A549 (cell line): ENCODE data around the gene GNPAT. TPM values are rescaled to one million over a fixed set of nuclear protein-coding genes. Genes with fewer than 3 reads are reported as not detected.

Source experiments
- ATAC-seq, 2 experiments: fragments of 200-7000 bp in 1 of 2; fragments of >200 bp in 1 of 2; cut with Nextera tagmentation in 1 of 2; cut with Tn5 transposase in 1 of 2; 3 replicates each; pipeline versions ENCODE4 v1.8.0 to v1.9.1; 2018 to 2020; ENCODE audit warnings: mild to moderate bottlenecking in 1 of 2, moderate library complexity in 1 of 2
- CTCF ChIA-PET: fragments of 300-600 bp; sonication (Branson Sonifier 250); formaldehyde crosslinking; extraction: SDS; loops from one replicate; lab custom pipeline; 2021; ENCODE audit warnings: antibody characterized with exemption, inconsistent platforms; lab: Yijun Ruan, JAX
- POLR2A ChIA-PET: fragments of 350-600 bp; formaldehyde crosslinking; extraction: SDS; loops from one replicate; lab custom pipeline; 2021; ENCODE audit warnings: antibody characterized with exemption, inconsistent platforms; lab: Yijun Ruan, JAX
- DNase-seq, 2 experiments: peaks; one replicate each; pipeline versions ENCODE4 v3.0.0 to v3.0.0-alpha.2; 2011 to 2016; ENCODE audit warnings: low read depth in 1 of 2, low spot score in 1 of 2
- FAIRE-seq: peaks from 2 replicates; lab custom pipeline; 2011; peaks lifted over from hg19 to GRCh38; lab: Jason Lieb, UNC
- H3K27ac ChIP-seq, 2 experiments: fragments of >200 bp; sonication (Bioruptor Twin); formaldehyde crosslinking; 3 replicates each; pipeline ENCODE4 v1.5.1; 2016 to 2017
- H3K4me1 ChIP-seq: fragments of >200 bp; sonication (Bioruptor Twin); formaldehyde crosslinking; 3 replicates; pipeline ENCODE4 v1.6.1; 2016
- H3K4me2 ChIP-seq: fragments of >200 bp; sonication (Bioruptor Twin); formaldehyde crosslinking; 3 replicates; pipeline ENCODE4 v1.6.1; 2016
- H3K4me3 ChIP-seq: fragments of >200 bp; sonication (Bioruptor Twin); formaldehyde crosslinking; 3 replicates; pipeline ENCODE4 v1.5.1; 2016
- H3K9me3 ChIP-seq: fragments of >200 bp; sonication (Bioruptor Twin); formaldehyde crosslinking; 3 replicates; pipeline ENCODE4 v1.6.1; 2016
- CEBPB ChIP-seq, 2 experiments: fragments of >200 bp in 1 of 2; sonication (Bioruptor Twin) in 1 of 2; formaldehyde crosslinking in 1 of 2; IDR thresholded peaks; 2 replicates each; pipeline ENCODE4 v1.6.1; 2012 to 2016
- EHF ChIP-seq: fragments of 250-450 bp; sonication (Bioruptor Pico); IDR thresholded peaks from 2 replicates; pipeline ENCODE4 v1.5.0; 2020; ENCODE audit warnings: mild to moderate bottlenecking
- FOXS1 ChIP-seq: fragments of 250-450 bp; sonication (Bioruptor Pico); IDR thresholded peaks from 2 replicates; pipeline ENCODE4 v1.5.0; 2020; ENCODE audit warnings: mild to moderate bottlenecking, moderate library complexity
- HOXA7 ChIP-seq: fragments of 250-450 bp; sonication (Bioruptor Pico); IDR thresholded peaks from 2 replicates; pipeline ENCODE4 v1.5.0; 2020; ENCODE audit warnings: mild to moderate bottlenecking, moderate library complexity
- JUN ChIP-seq, 2 experiments: fragments of >200 bp; sonication (Bioruptor Twin); formaldehyde crosslinking; IDR thresholded peaks; 2 replicates in 1 of 2; 3 replicates in 1 of 2; pipeline ENCODE4 v1.6.1; 2016 to 2017
- KDM5A ChIP-seq: fragments of 200-600 bp; sonication (generic); IDR thresholded peaks from 2 replicates; pipeline ENCODE4 v1.6.1; 2016; ENCODE audit warnings: antibody characterized with exemption, mild to moderate bottlenecking
- MAFK ChIP-seq: fragments of 450-650 bp; IDR thresholded peaks from 2 replicates; pipeline ENCODE4 v1.6.1; 2014; ENCODE audit not compliant: partially characterized antibody
- MYC ChIP-seq: IDR thresholded peaks from 2 replicates; pipeline ENCODE4 v1.6.1; 2012; ENCODE audit warnings: mild to moderate bottlenecking, inconsistent platforms, low read length, improper control_type of control experiment, borderline replicate concordance
- PHF8 ChIP-seq: fragments of 200-600 bp; sonication (generic); IDR thresholded peaks from 2 replicates; pipeline ENCODE4 v1.6.1; 2016; ENCODE audit warnings: low read depth, mild to moderate bottlenecking, antibody characterized with exemption, moderate library complexity, borderline replicate concordance
- POLR2A ChIP-seq: IDR thresholded peaks from 2 replicates; pipeline ENCODE4 v1.6.1; 2012; ENCODE audit warnings: mild to moderate bottlenecking, low read length
- POLR2AphosphoS2 ChIP-seq: conservative IDR thresholded peaks from 2 replicates; pipeline ENCODE4 v1.6.1; 2012; ENCODE audit warnings: low read length, improper control_type of control experiment, inconsistent platforms
- TP53 ChIP-seq: fragments of 250-450 bp; sonication (Bioruptor Pico); IDR thresholded peaks from 2 replicates; pipeline ENCODE4 v1.5.0; 2021; ENCODE audit warnings: mild to moderate bottlenecking, moderate library complexity
- WGBS: methylation state at CpG from one replicate; pipeline ENCODE4 v1.1.6; 2017; ENCODE audit errors: missing lambda C conversion rate; 5-methylcytosine and 5-hydroxymethylcytosine counted together
- polyA minus RNA-seq: library from RNA; depleted of rRNA, polyadenylated mRNA; stranded (reverse); fragments of >200 nt; gene quantifications from 2 replicates; pipeline ENCODE4 v1.2.3, GENCODE V29; 2011; rRNA and poly(A)+ RNA removed
- polyA plus RNA-seq, 4 experiments: library from polyadenylated mRNA; depleted of rRNA in 3 of 4; stranded (reverse); fragments of >200 nt; fragmentation: RNase III in 1 of 4; extraction: RNeasy Plus Mini Kit Qiagen cat#74134 plus additional on column Dnase treatment in 1 of 4; gene quantifications; 2 replicates in 3 of 4; 3 replicates in 1 of 4; pipeline ENCODE4 v1.2.3, GENCODE V29; 2011 to 2017
- TF ChIP-seq, protein P1 (sequence below): fragments of >200 bp; sonication (Bioruptor Twin); formaldehyde crosslinking; IDR thresholded peaks from 3 replicates; pipeline ENCODE4 v1.6.1; 2016
- TF ChIP-seq, protein P2 (sequence below): IDR thresholded peaks from 2 replicates; pipeline ENCODE4 v1.6.1; 2012
- TF ChIP-seq, protein P3 (sequence below): fragments of 200-600 bp; sonication (generic); IDR thresholded peaks from 2 replicates; pipeline ENCODE4 v1.6.1; 2016; ENCODE audit warnings: antibody characterized with exemption, mild to moderate bottlenecking, moderate library complexity
- TF ChIP-seq, protein P4 (sequence below): IDR thresholded peaks from 2 replicates; pipeline ENCODE4 v1.6.1; 2012; ENCODE audit warnings: low read depth, borderline replicate concordance
- TF ChIP-seq, protein P5 (sequence below): fragments of >200 bp; sonication (Bioruptor Twin); formaldehyde crosslinking; IDR thresholded peaks from 2 replicates; pipeline ENCODE4 v1.6.1; 2016
- TF ChIP-seq, protein P6 (sequence below): IDR thresholded peaks from 2 replicates; pipeline ENCODE4 v1.6.1; 2012

GNPAT gene
- polyA plus RNA-seq (2011; rRNA removed) (58.5 and 62.7 TPM in 2 replicates), polyA plus RNA-seq (2017; fragmentation: RNase III; extraction: RNeasy Plus Mini Kit Qiagen cat#74134 plus additional on column Dnase treatment) (43.4 to 45.3 TPM (median 44.1 TPM) in 3 replicates), polyA minus RNA-seq (32.4 and 36.8 TPM in 2 replicates)
- polyA plus RNA-seq (2012; cell fraction: cytosol; rRNA removed) = 14.4 and 17.2 TPM in 2 replicates
- 9.9 and 15.8 TPM in 2 replicates for polyA plus RNA-seq (2012; cell fraction: nucleus; rRNA removed)

DNA sequence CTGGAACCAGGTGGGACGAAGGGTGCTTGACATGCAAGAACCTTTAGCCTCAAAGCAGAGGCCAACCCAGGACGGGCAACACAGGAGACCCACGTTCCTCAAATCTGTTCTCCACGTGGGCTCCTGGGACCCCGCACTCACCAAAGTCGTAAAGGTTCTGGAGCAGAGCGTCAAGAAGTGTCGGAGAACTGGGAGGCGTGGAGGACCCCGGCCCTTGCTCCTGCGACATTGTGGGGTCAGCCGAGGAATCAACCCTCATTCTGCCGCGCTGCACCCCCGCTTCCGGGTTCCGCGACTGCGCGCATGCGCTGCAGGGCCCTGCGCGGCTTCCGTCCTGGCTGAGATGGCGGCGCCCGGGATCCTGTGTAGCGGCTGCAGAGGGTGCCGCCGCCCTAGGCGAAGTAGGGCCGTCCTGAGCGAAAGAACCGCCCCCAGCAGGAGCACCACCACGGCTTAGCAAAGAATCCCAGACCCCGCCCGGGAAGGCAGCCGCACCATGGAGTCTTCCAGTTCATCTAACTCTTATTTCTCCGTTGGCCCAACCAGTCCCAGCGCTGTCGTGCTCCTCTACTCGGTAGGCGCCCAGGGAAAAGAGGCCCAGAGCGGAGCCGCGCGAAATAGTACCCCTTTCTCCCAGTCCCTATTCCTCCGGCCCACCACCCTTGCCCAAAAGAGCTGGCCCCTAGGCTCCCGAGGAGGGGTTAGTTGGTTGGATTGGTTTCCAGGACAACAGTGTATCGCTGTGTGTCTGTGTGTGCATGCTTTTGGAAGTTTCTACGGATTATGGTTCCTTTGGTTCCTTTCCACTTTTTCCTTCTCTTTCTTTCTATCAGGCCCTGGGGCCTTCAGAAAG is at the start of gene GNPAT:
TSS of gene GNPAT (plus strand) at position 330 of the 853 bp plus-strand sequence. CDS start at position 497, 167 bp downstream.
- ChIA-PET POLR2A (interaction anchor here (0.8 kb wide), 1 partner anchor 97 kb away, joined by 3 read pairs; the partner anchor contains the start of genes EXOC8 and SPRTN), CTCF (interaction anchor here (0.6 to 1.0 kb wide), 2 partner anchors 116 to 443 kb away, joined by 3 to 5 read pairs; no protein-coding TSS in a partner anchor)
- Histone ChIP-seq H3K4me1 (peaks cover 14% of the 10 kb centered on the region; the same call in 2 of the 3 replicates), H3K27ac (peak within 1 kb of the TSS; percentile 88 to 93), H3K4me2 (peak within 1 kb of the TSS; percentile 90), H3K4me3 (peak within 1 kb of the TSS; percentile 82), H3K9me3 (no peaks in the 10 kb centered on the region)
- ATAC-seq (peak; percentile 96 to 99), DNase-seq (peak; percentile 86 to 96), FAIRE-seq (no peak)
- TF ChIP-seq, protein P1, sequence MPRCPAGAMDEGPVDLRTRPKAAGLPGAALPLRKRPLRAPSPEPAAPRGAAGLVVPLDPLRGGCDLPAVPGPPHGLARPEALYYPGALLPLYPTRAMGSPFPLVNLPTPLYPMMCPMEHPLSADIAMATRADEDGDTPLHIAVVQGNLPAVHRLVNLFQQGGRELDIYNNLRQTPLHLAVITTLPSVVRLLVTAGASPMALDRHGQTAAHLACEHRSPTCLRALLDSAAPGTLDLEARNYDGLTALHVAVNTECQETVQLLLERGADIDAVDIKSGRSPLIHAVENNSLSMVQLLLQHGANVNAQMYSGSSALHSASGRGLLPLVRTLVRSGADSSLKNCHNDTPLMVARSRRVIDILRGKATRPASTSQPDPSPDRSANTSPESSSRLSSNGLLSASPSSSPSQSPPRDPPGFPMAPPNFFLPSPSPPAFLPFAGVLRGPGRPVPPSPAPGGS = peak; percentile 77; the same call in 1 of the 3 replicates
- TF ChIP-seq, protein P2, sequence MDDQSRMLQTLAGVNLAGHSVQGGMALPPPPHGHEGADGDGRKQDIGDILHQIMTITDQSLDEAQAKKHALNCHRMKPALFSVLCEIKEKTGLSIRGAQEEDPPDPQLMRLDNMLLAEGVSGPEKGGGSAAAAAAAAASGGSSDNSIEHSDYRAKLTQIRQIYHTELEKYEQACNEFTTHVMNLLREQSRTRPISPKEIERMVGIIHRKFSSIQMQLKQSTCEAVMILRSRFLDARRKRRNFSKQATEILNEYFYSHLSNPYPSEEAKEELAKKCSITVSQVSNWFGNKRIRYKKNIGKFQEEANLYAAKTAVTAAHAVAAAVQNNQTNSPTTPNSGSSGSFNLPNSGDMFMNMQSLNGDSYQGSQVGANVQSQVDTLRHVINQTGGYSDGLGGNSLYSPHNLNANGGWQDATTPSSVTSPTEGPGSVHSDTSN = peak; percentile 41; the same call in 1 of the 2 replicates
- TF ChIP-seq TP53 = 0 out of 2 replicates have a peak, but pooled peaks have one; percentile 20
- 0 out of 2 replicates have a peak, but pooled peaks have one; percentile 53 for TF ChIP-seq EHF (CRISPR knock-in tag)
- TF ChIP-seq, protein P3, sequence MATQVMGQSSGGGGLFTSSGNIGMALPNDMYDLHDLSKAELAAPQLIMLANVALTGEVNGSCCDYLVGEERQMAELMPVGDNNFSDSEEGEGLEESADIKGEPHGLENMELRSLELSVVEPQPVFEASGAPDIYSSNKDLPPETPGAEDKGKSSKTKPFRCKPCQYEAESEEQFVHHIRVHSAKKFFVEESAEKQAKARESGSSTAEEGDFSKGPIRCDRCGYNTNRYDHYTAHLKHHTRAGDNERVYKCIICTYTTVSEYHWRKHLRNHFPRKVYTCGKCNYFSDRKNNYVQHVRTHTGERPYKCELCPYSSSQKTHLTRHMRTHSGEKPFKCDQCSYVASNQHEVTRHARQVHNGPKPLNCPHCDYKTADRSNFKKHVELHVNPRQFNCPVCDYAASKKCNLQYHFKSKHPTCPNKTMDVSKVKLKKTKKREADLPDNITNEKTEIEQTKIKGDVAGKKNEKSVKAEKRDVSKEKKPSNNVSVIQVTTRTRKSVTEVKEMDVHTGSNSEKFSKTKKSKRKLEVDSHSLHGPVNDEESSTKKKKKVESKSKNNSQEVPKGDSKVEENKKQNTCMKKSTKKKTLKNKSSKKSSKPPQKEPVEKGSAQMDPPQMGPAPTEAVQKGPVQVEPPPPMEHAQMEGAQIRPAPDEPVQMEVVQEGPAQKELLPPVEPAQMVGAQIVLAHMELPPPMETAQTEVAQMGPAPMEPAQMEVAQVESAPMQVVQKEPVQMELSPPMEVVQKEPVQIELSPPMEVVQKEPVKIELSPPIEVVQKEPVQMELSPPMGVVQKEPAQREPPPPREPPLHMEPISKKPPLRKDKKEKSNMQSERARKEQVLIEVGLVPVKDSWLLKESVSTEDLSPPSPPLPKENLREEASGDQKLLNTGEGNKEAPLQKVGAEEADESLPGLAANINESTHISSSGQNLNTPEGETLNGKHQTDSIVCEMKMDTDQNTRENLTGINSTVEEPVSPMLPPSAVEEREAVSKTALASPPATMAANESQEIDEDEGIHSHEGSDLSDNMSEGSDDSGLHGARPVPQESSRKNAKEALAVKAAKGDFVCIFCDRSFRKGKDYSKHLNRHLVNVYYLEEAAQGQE = no peak
- TF ChIP-seq, protein P4, sequence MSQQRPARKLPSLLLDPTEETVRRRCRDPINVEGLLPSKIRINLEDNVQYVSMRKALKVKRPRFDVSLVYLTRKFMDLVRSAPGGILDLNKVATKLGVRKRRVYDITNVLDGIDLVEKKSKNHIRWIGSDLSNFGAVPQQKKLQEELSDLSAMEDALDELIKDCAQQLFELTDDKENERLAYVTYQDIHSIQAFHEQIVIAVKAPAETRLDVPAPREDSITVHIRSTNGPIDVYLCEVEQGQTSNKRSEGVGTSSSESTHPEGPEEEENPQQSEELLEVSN = peak; percentile 78
- TF ChIP-seq, protein P5, sequence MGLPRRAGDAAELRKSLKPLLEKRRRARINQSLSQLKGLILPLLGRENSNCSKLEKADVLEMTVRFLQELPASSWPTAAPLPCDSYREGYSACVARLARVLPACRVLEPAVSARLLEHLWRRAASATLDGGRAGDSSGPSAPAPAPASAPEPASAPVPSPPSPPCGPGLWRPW = no peak
- peak; percentile 74; the same call in 1 of the 2 replicates for TF ChIP-seq PHF8
- TF ChIP-seq POLR2A = peak; percentile 91
- TF ChIP-seq, protein P6, sequence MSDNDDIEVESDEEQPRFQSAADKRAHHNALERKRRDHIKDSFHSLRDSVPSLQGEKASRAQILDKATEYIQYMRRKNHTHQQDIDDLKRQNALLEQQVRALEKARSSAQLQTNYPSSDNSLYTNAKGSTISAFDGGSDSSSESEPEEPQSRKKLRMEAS = peak; percentile 93
- TF ChIP-seq JUN (IDR thresholded peaks at IDR 0.05) = peak; percentile 39 to 81; a peak in 3 of 5 replicates
- peak; percentile 62; the same call in 1 of the 2 replicates for TF ChIP-seq KDM5A
- TF ChIP-seq POLR2AphosphoS2 = no peak
- TF ChIP-seq HOXA7 (CRISPR knock-in tag) = no peak
- peak; percentile 55; the same call in 1 of the 2 replicates for TF ChIP-seq MYC
- TF ChIP-seq FOXS1 = no peak
- TF ChIP-seq MAFK = no peak
- no peak for TF ChIP-seq CEBPB (IDR thresholded peaks at IDR 0.05)
- WGBS = 2% methylated on average over 30 of the region's 51 CpGs
